ENCODE data around the gene KBTBD8. TPM values are rescaled to one million over a fixed set of nuclear protein-coding genes. Genes with fewer than 3 reads are reported as not detected.

Gene KBTBD8
- total RNA-seq, 1 donor from 2014 or later, result 9.2 TPM

DNA sequence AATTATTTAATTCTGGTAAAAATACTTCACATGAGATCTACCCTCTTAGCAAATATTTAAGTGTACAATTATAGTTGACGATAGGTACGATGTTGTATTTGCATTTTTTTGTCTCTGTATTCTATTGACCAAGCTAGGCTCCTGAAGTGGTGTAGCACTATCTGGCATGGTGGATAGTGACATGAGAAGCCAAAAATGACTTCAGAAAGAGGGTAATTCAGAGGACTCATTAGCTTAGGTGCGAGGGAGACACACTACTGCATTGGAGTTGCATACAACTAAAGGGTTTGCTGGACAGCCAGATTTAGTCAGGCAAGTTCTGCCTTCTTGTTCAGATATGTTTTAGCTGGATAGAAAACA lies 50.6 kb downstream of the KBTBD8 start:
- no peak overlapping the region for H3K9ac ChIP-seq (ENCODE audit: low read length)
- no peak for FAIRE-seq

DNA sequence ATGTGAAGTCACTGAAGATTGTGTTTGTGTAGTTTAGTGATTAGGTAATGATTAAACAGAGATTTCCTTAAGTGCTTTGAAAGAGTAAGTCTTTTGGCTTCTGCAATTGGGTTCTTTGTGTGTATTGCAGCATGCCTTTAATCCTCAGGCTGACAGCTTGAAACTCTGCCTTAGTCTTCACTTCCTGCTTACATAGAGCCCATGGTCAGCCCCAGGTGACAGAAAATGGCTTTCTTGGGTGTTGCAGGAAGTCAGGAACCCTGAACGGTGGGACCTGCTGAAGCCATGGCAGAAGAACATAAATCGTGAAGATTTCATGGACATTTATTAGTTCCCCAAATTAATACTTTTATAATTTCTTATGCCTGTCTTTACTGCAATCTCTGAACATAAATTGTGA lies 61.3 kb downstream of the KBTBD8 start:
- no peak for TF ChIP-seq EZH2 (IDR thresholded peaks at IDR 0.05; ENCODE audit: insufficient read depth, low read length)
- TF ChIP-seq, protein P1, sequence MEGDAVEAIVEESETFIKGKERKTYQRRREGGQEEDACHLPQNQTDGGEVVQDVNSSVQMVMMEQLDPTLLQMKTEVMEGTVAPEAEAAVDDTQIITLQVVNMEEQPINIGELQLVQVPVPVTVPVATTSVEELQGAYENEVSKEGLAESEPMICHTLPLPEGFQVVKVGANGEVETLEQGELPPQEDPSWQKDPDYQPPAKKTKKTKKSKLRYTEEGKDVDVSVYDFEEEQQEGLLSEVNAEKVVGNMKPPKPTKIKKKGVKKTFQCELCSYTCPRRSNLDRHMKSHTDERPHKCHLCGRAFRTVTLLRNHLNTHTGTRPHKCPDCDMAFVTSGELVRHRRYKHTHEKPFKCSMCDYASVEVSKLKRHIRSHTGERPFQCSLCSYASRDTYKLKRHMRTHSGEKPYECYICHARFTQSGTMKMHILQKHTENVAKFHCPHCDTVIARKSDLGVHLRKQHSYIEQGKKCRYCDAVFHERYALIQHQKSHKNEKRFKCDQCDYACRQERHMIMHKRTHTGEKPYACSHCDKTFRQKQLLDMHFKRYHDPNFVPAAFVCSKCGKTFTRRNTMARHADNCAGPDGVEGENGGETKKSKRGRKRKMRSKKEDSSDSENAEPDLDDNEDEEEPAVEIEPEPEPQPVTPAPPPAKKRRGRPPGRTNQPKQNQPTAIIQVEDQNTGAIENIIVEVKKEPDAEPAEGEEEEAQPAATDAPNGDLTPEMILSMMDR (IDR thresholded peaks at IDR 0.05; ENCODE audit: insufficient read depth, low read depth, low read length), result no peak
- Mint-ChIP-seq H3K4me3 (ENCODE audit: unreplicated experiment) (no peak overlapping the region), H3K9me3 (ENCODE audit: unreplicated experiment) (peaks cover 5% of the 10 kb centered on the region), H3K27ac (ENCODE audit: unreplicated experiment) (no peak overlapping the region), H3K36me3 (ENCODE audit: low read depth, unreplicated experiment) (no peaks in the 10 kb centered on the region), H3K27me3 (ENCODE audit: low read depth, unreplicated experiment) (no peaks in the 10 kb centered on the region), H3K4me1 (ENCODE audit: low read depth, unreplicated experiment) (no peaks in the 10 kb centered on the region)
- no peaks in the 10 kb centered on the region for H3K9me3 ChIP-seq (ENCODE audit: insufficient read depth, low read depth, low read length)
- no peaks in the 10 kb centered on the region for H3K79me2 ChIP-seq (ENCODE audit: insufficient read depth, low read length)
- no peak overlapping the region for H3K4me3 ChIP-seq (ENCODE audit: insufficient read depth, low read depth, low read length)
- no peaks in the 10 kb centered on the region for H3K36me3 ChIP-seq (ENCODE audit: insufficient read depth, low read length)
- no peak for FAIRE-seq
- no peak overlapping the region for H3K9ac ChIP-seq (ENCODE audit: low read length)
- no peaks in the 10 kb centered on the region for H3K27me3 ChIP-seq (ENCODE audit: insufficient read depth, low read length)
- no peak overlapping the region for H2AFZ ChIP-seq (ENCODE audit: low read depth, low read length)
- H3K4me2 ChIP-seq (ENCODE audit: low read length), result no peak overlapping the region
- DNase-seq (ENCODE audit: low read depth), result no peak
- no peaks in the 10 kb centered on the region for H3K4me1 ChIP-seq (ENCODE audit: insufficient read depth, low read length)
- H3K27ac ChIP-seq (ENCODE audit: low read depth, low read length), result no peak overlapping the region
- no peaks in the 10 kb centered on the region for H4K20me1 ChIP-seq (ENCODE audit: insufficient read depth, low read length)

More for the DNA sequence above, 50.6 kb downstream of the KBTBD8 start:
- Histone ChIP-seq H2AFZ (ENCODE audit: low read depth, low read length) (no peak overlapping the region), H3K36me3 (ENCODE audit: insufficient read depth, low read length) (no peaks in the 10 kb centered on the region), H3K9me3 (ENCODE audit: insufficient read depth, low read depth, low read length) (no peaks in the 10 kb centered on the region), H3K4me1 (ENCODE audit: insufficient read depth, low read length) (no peaks in the 10 kb centered on the region), H3K4me3 (ENCODE audit: insufficient read depth, low read depth, low read length) (no peak overlapping the region), H3K4me2 (ENCODE audit: low read length) (no peak overlapping the region), H4K20me1 (ENCODE audit: insufficient read depth, low read length) (no peaks in the 10 kb centered on the region), H3K27me3 (ENCODE audit: insufficient read depth, low read length) (no peaks in the 10 kb centered on the region), H3K79me2 (ENCODE audit: insufficient read depth, low read length) (no peaks in the 10 kb centered on the region), H3K27ac (ENCODE audit: low read depth, low read length) (no peak overlapping the region)
- Mint-ChIP-seq H3K27me3 (ENCODE audit: low read depth, unreplicated experiment) (no peaks in the 10 kb centered on the region), H3K4me1 (ENCODE audit: low read depth, unreplicated experiment) (no peaks in the 10 kb centered on the region), H3K36me3 (ENCODE audit: low read depth, unreplicated experiment) (no peaks in the 10 kb centered on the region), H3K27ac (ENCODE audit: unreplicated experiment) (no peak overlapping the region), H3K9me3 (ENCODE audit: unreplicated experiment) (peaks cover 2% of the 10 kb centered on the region), H3K4me3 (ENCODE audit: unreplicated experiment) (no peak overlapping the region)
- TF ChIP-seq EZH2 (IDR thresholded peaks at IDR 0.05; ENCODE audit: insufficient read depth, low read length), result no peak
- TF ChIP-seq, protein P1 (IDR thresholded peaks at IDR 0.05; ENCODE audit: insufficient read depth, low read depth, low read length), result no peak
- DNase-seq (ENCODE audit: low read depth), result no peak
